CD14-positive monocyte (primary cell): Measurements from ENCODE around the gene TEX38. TPM values are rescaled to one million over a fixed set of nuclear protein-coding genes. Genes with fewer than 3 reads are reported as not detected.

Experiments
- DNase-seq, 3 donors: peaks; one replicate each; pipeline ENCODE4 v3.0.0-alpha.2; 2011 to 2022
- H2AFZ ChIP-seq: 2 replicates; pipeline ENCODE4 v1.6.0; 2012; ENCODE audit warnings: mild to moderate bottlenecking, low read depth, low read length, inconsistent platforms; ENCODE audit not compliant: insufficient read depth, poor library complexity, severe bottlenecking
- H3K27ac ChIP-seq, 2 donors: 1 replicate in 1 of 2; 2 replicates in 1 of 2; pipeline ENCODE4 v1.5.1; 2012 to 2013; ENCODE audit warnings: low read length in 2 of 2, control low read depth in 1 of 2, inconsistent platforms in 1 of 2, low read depth in 1 of 2, mild to moderate bottlenecking in 1 of 2
- H3K27me3 ChIP-seq, 2 donors: one replicate each; pipeline versions ENCODE4 v1.6.0 to v1.6.1; 2011 to 2013; ENCODE audit warnings: low read length in 2 of 2; ENCODE audit not compliant: control insufficient read depth in 2 of 2, insufficient read depth in 2 of 2
- H3K36me3 ChIP-seq, 2 donors: replicated peaks in 1 of 2; 1 replicate in 1 of 2; 2 replicates in 1 of 2; pipeline versions ENCODE4 v1.5.1 to v1.6.1; 2012 to 2013; ENCODE audit warnings: low read length in 2 of 2, control low read depth in 1 of 2, inconsistent platforms in 1 of 2, mild to moderate bottlenecking in 1 of 2; ENCODE audit not compliant: insufficient read depth in 2 of 2, control insufficient read depth in 1 of 2
- H3K4me1 ChIP-seq, 2 donors: 1 replicate in 1 of 2; 2 replicates in 1 of 2; pipeline versions ENCODE4 v1.5.1 to v1.6.1; 2012 to 2013; ENCODE audit warnings: low read length in 2 of 2, control low read depth in 1 of 2, inconsistent platforms in 1 of 2, mild to moderate bottlenecking in 1 of 2, moderate library complexity in 1 of 2; ENCODE audit not compliant: insufficient read depth in 2 of 2, control insufficient read depth in 1 of 2
- H3K4me2 ChIP-seq: replicated peaks from 2 replicates; pipeline ENCODE3; 2012; ENCODE audit warnings: low read length, moderate library complexity, mild to moderate bottlenecking; ENCODE audit not compliant: poor library complexity, severe bottlenecking; ENCODE audit errors: extremely low read depth
- H3K4me3 ChIP-seq, 3 experiments: fragments of 200-600 bp in 1 of 3; sonication (generic) in 1 of 3; replicated peaks in 1 of 3; 1 replicate in 2 of 3; 2 replicates in 1 of 3; pipeline ENCODE4 v1.5.1; 2011 to 2013; ENCODE audit warnings: low read length in 3 of 3, mild to moderate bottlenecking in 3 of 3, control low read depth in 2 of 3, low read depth in 2 of 3, inconsistent platforms in 1 of 3, moderate library complexity in 1 of 3
- H3K79me2 ChIP-seq: 2 replicates; pipeline ENCODE4 v1.6.0; 2012; ENCODE audit warnings: mild to moderate bottlenecking, control low read depth, inconsistent platforms, low read length, moderate library complexity; ENCODE audit not compliant: insufficient read depth
- H3K9ac ChIP-seq: 2 replicates; pipeline ENCODE4 v1.6.0; 2017; ENCODE audit warnings: low read length, mild to moderate bottlenecking; ENCODE audit not compliant: insufficient read depth, poor library complexity, severe bottlenecking
- H3K9me3 ChIP-seq, 2 donors: replicated peaks in 1 of 2; 1 replicate in 1 of 2; 2 replicates in 1 of 2; pipeline versions ENCODE4 v1.5.1 to v1.6.1; 2012 to 2013; ENCODE audit warnings: low read length in 2 of 2, control low read depth in 1 of 2; ENCODE audit not compliant: control insufficient read depth in 1 of 2, insufficient read depth in 1 of 2
- H4K20me1 ChIP-seq: 2 replicates; pipeline ENCODE4 v1.6.0; 2012; ENCODE audit warnings: mild to moderate bottlenecking, low read length, control low read depth, moderate library complexity; ENCODE audit not compliant: insufficient read depth
- H3K27ac Mint-ChIP-seq, 7 donors: one replicate each; pipeline ENCODE4 v1.8.0; 2020; ENCODE audit warnings: mild to moderate bottlenecking in 7 of 7, mixed read lengths in 7 of 7, moderate library complexity in 6 of 7, inconsistent platforms in 2 of 7
- H3K27me3 Mint-ChIP-seq, 3 donors: one replicate each; pipeline ENCODE4 v1.8.0; 2021 to 2022; ENCODE audit warnings: low read depth in 3 of 3, mild to moderate bottlenecking in 3 of 3, mixed read lengths in 3 of 3, moderate library complexity in 3 of 3, inconsistent platforms in 1 of 3
- H3K36me3 Mint-ChIP-seq, 2 donors: one replicate each; pipeline ENCODE4 v1.8.0; 2020; ENCODE audit warnings: mixed read lengths in 2 of 2, inconsistent platforms in 1 of 2, mild to moderate bottlenecking in 1 of 2
- H3K4me1 Mint-ChIP-seq: one replicate; pipeline ENCODE4 v1.8.0; 2020; ENCODE audit warnings: mild to moderate bottlenecking, mixed read lengths
- H3K4me3 Mint-ChIP-seq, 2 donors: one replicate each; pipeline ENCODE4 v1.8.0; 2020; ENCODE audit warnings: mild to moderate bottlenecking in 2 of 2, mixed read lengths in 2 of 2, moderate library complexity in 1 of 2
- H3K9me3 Mint-ChIP-seq, 7 donors: one replicate each; pipeline ENCODE4 v1.8.0; 2020 to 2022; ENCODE audit warnings: mixed read lengths in 7 of 7, mild to moderate bottlenecking in 6 of 7, moderate library complexity in 6 of 7, inconsistent platforms in 2 of 7
- CTCF ChIP-seq: fragments of 200-600 bp; IDR thresholded peaks from one replicate; pipeline ENCODE4 v1.8.0; 2022; ENCODE audit warnings: antibody characterized with exemption, mild to moderate bottlenecking
- WGBS: methylation state at CpG from one replicate; pipeline ENCODE4 v1.1.5; 2013; ENCODE audit warnings: missing lambda C conversion rate; ENCODE audit not compliant: insufficient coverage; 5-methylcytosine and 5-hydroxymethylcytosine counted together
- intact Hi-C, 2 donors: fragments of 100-400 bp; cut with micrococcal nuclease; formaldehyde crosslinking; loops; one replicate each; pipeline versions ENCODE4 v1.15.0 to v1.15.1; 2023
- polyA plus RNA-seq, 3 donors: library from polyadenylated mRNA; depleted of rRNA in 1 of 3; unstranded in 2 of 3; stranded (reverse) in 1 of 3; fragments of 300-500 nt in 2 of 3; fragments of >200 nt in 1 of 3; fragmentation: Illumina TruSeq in 2 of 3; gene quantifications; 1 replicate in 2 of 3; 2 replicates in 1 of 3; pipeline ENCODE4 v1.2.3, GENCODE V29; 2012 to 2021

The TEX38 gene
- polyA plus RNA-seq, 3 donors: not detected

GRCh38 chr1:46681333-46682034 is 9.8 kb downstream of the TEX38 start:
- no peak overlapping the region for H3K4me2 ChIP-seq
- Mint-ChIP-seq H3K27ac (no peak overlapping the region), H3K27me3 (no peaks in the 10 kb centered on the region), H3K9me3 (no peaks in the 10 kb centered on the region), H3K4me3 (no peak overlapping the region), H3K4me1 (no peaks in the 10 kb centered on the region), H3K36me3 (peaks cover 92 to 97% of the 10 kb centered on the region in 2 donors)
- no peak for TF ChIP-seq CTCF
- H2AFZ ChIP-seq: no peak overlapping the region
- no peak overlapping the region for H3K27ac ChIP-seq
- H3K9ac ChIP-seq: no peak overlapping the region
- H3K4me3 ChIP-seq: no peak overlapping the region
- H3K27me3 ChIP-seq: no peaks in the 10 kb centered on the region
- H3K36me3 ChIP-seq: peaks cover 91 to 100% of the 10 kb centered on the region in 2 donors
- no peaks in the 10 kb centered on the region for H3K79me2 ChIP-seq
- no peaks in the 10 kb centered on the region for H4K20me1 ChIP-seq
- no peak for DNase-seq
- intact Hi-C loops: no loop called here
- no CpG with 5 or more reads among the region's 1 CpG for WGBS
- H3K9me3 ChIP-seq: no peaks in the 10 kb centered on the region
- H3K4me1 ChIP-seq: no peaks in the 10 kb centered on the region

DNA sequence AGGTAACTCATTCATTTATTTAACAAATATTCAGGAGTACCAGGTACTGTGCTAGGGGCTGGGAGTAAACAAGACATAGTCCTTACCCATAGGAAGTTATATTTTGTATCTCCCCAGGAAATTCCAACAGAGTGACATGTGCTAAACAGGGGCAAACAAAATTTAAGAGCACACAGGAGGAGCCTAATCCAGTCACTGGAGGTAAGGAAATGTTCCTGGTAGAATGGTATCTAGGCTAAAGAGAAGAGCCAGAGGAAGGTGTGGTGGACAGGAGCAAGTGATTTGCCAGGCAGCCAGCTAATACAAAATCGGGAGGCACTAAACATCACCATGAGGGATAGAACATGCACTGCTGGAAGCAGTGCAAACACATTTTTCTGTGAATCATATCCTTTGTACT is 10.4 kb downstream of the TEX38 start:
- no peak for DNase-seq
- H3K9me3 ChIP-seq: no peaks in the 10 kb centered on the region
- H3K27me3 Mint-ChIP-seq: no peaks in the 10 kb centered on the region
- H4K20me1 ChIP-seq: no peaks in the 10 kb centered on the region
- H3K27ac ChIP-seq: no peak overlapping the region
- peaks cover 5% of the 10 kb centered on the region for H3K4me1 Mint-ChIP-seq
- H3K4me1 ChIP-seq: peaks cover 0 to 1% of the 10 kb centered on the region in 2 donors
- no peaks in the 10 kb centered on the region for H3K79me2 ChIP-seq
- H3K4me3 ChIP-seq: no peak overlapping the region
- H3K4me2 ChIP-seq: no peak overlapping the region
- no peak for TF ChIP-seq CTCF
- H2AFZ ChIP-seq: no peak overlapping the region
- H3K36me3 ChIP-seq: peaks cover 91 to 100% of the 10 kb centered on the region in 2 donors
- no peak overlapping the region for H3K9ac ChIP-seq
- intact Hi-C loops: no loop called here
- no peaks in the 10 kb centered on the region for H3K27me3 ChIP-seq
- H3K27ac Mint-ChIP-seq: no peak overlapping the region
- peaks cover 92 to 97% of the 10 kb centered on the region in 2 donors for H3K36me3 Mint-ChIP-seq
- H3K9me3 Mint-ChIP-seq: no peaks in the 10 kb centered on the region
- no CpG with 5 or more reads among the region's 1 CpG for WGBS
- no peak overlapping the region for H3K4me3 Mint-ChIP-seq
